ENCODE measurements around the gene CDHR2. TPM values are rescaled to one million over a fixed set of nuclear protein-coding genes. Genes with fewer than 3 reads are reported as not detected.

The CDHR2 gene
- total RNA-seq, 1 experiment from 2014 or later, result 7.8 TPM

GRCh38 chr5:176553260-176554085 is 4.3 kb downstream of the CDHR2 start:
- Mint-ChIP-seq H3K4me3 (ENCODE audit: low read depth, unreplicated experiment) (no peak overlapping the region), H3K27ac (ENCODE audit: unreplicated experiment) (peak overlapping the region; percentile 78), H3K9me3 (ENCODE audit: low read depth, unreplicated experiment) (no peaks in the 10 kb centered on the region), H3K4me1 (ENCODE audit: low read depth, unreplicated experiment) (peaks cover 44% of the 10 kb centered on the region), H3K36me3 (ENCODE audit: insufficient read depth, unreplicated experiment) (peaks cover 30% of the 10 kb centered on the region), H3K27me3 (ENCODE audit: unreplicated experiment) (no peaks in the 10 kb centered on the region)
- no peak for TF ChIP-seq CTCF (IDR thresholded peaks at IDR 0.05; ENCODE audit: unreplicated experiment)
- intact Hi-C loops (cut with micrococcal nuclease; ENCODE audit: unreplicated experiment), result no loop called here
- no TSS peak for BruUV-seq (replicated peaks)
- peak; percentile 56 for DNase-seq
- CTCF ChIA-PET, result interaction anchor here (1.7 kb wide), 1 partner anchor 20 kb away, joined by 5 read pairs; no protein-coding TSS in a partner anchor

GRCh38 chr5:176557846-176558245 is 8.7 kb downstream of the CDHR2 start:
- intact Hi-C loops (cut with micrococcal nuclease; ENCODE audit: unreplicated experiment), result no loop called here
- peaks cover 15% of the 10 kb centered on the region for H3K36me3 Mint-ChIP-seq (ENCODE audit: insufficient read depth, unreplicated experiment)

GRCh38 chr5:176559683-176560082 is 10.5 kb downstream of the CDHR2 start:
- BruUV-seq (replicated peaks), result no TSS peak
- no peak for TF ChIP-seq CTCF (IDR thresholded peaks at IDR 0.05; ENCODE audit: unreplicated experiment)
- Mint-ChIP-seq H3K36me3 (ENCODE audit: insufficient read depth, unreplicated experiment) (no peaks in the 10 kb centered on the region), H3K27ac (ENCODE audit: unreplicated experiment) (no peak overlapping the region), H3K27me3 (ENCODE audit: unreplicated experiment) (peaks cover 14% of the 10 kb centered on the region), H3K4me3 (ENCODE audit: low read depth, unreplicated experiment) (no peak overlapping the region), H3K4me1 (ENCODE audit: low read depth, unreplicated experiment) (no peaks in the 10 kb centered on the region), H3K9me3 (ENCODE audit: low read depth, unreplicated experiment) (no peaks in the 10 kb centered on the region)
- CTCF ChIA-PET, result no interaction called here
- no peak for DNase-seq
- intact Hi-C loops (cut with micrococcal nuclease; ENCODE audit: unreplicated experiment), result no loop called here

More at GRCh38 chr5:176557846-176558245, 8.7 kb downstream of the CDHR2 start:
- no TSS peak for BruUV-seq (replicated peaks)
- CTCF ChIA-PET, result no interaction called here
- peaks cover 14% of the 10 kb centered on the region for H3K27me3 Mint-ChIP-seq (ENCODE audit: unreplicated experiment)
- TF ChIP-seq CTCF (IDR thresholded peaks at IDR 0.05; ENCODE audit: unreplicated experiment), result no peak
- H3K4me3 Mint-ChIP-seq (ENCODE audit: low read depth, unreplicated experiment), result no peak overlapping the region
- H3K9me3 Mint-ChIP-seq (ENCODE audit: low read depth, unreplicated experiment), result no peaks in the 10 kb centered on the region
- peaks cover 13% of the 10 kb centered on the region for H3K4me1 Mint-ChIP-seq (ENCODE audit: low read depth, unreplicated experiment)
- DNase-seq, result no peak
- H3K27ac Mint-ChIP-seq (ENCODE audit: unreplicated experiment), result no peak overlapping the region

GRCh38 chr5:176560364-176560763 is 11.2 kb downstream of the CDHR2 start:
- Mint-ChIP-seq H3K4me3 (ENCODE audit: low read depth, unreplicated experiment) (no peak overlapping the region), H3K36me3 (ENCODE audit: insufficient read depth, unreplicated experiment) (no peaks in the 10 kb centered on the region), H3K27ac (ENCODE audit: unreplicated experiment) (no peak overlapping the region), H3K4me1 (ENCODE audit: low read depth, unreplicated experiment) (no peaks in the 10 kb centered on the region), H3K9me3 (ENCODE audit: low read depth, unreplicated experiment) (no peaks in the 10 kb centered on the region), H3K27me3 (ENCODE audit: unreplicated experiment) (peaks cover 14% of the 10 kb centered on the region)
- BruUV-seq (replicated peaks), result no TSS peak
- intact Hi-C loops (cut with micrococcal nuclease; ENCODE audit: unreplicated experiment), result no loop called here
- TF ChIP-seq CTCF (IDR thresholded peaks at IDR 0.05; ENCODE audit: unreplicated experiment), result no peak
- CTCF ChIA-PET, result no interaction called here
- DNase-seq, result no peak
